Esophagus muscularis mucosa (tissue), 4 donors: ENCODE measurements around the gene REV1. TPM values are rescaled to one million over a fixed set of nuclear protein-coding genes. Genes with fewer than 3 reads are reported as not detected.
A peak's percentile ranks its signal among the peaks of the same experiment; 100 is the strongest.

Experiments
- DNase-seq: peaks from one replicate; pipeline ENCODE4 v3.0.0-alpha.2; 2017; ENCODE audit errors: extremely low spot score
- H3K27ac ChIP-seq, 4 donors: fragments of 200-600 bp; sonication (generic); replicated peaks in 1 of 4; 1 replicate in 3 of 4; 2 replicates in 1 of 4; pipeline ENCODE4 v1.5.1; 2016 to 2019; ENCODE audit warnings: mild to moderate bottlenecking in 1 of 4
- H3K27me3 ChIP-seq, 4 donors: fragments of 200-600 bp; sonication (generic); one replicate each; pipeline versions ENCODE4 v1.5.1 to v1.6.0; 2016 to 2019
- H3K36me3 ChIP-seq, 4 donors: fragments of 200-600 bp; sonication (generic); one replicate each; pipeline ENCODE4 v1.5.1; 2016 to 2019
- H3K4me1 ChIP-seq, 4 donors: fragments of 200-600 bp; sonication (generic); one replicate each; pipeline ENCODE4 v1.5.1; 2016 to 2019
- H3K4me3 ChIP-seq, 4 donors: fragments of 200-600 bp; sonication (generic); 1 replicate in 2 of 4; 2 replicates in 2 of 4; pipeline ENCODE4 v1.5.1; 2016 to 2019; ENCODE audit warnings: mild to moderate bottlenecking in 4 of 4, moderate library complexity in 1 of 4
- H3K9me3 ChIP-seq, 4 donors: fragments of 200-600 bp; sonication (generic); 1 replicate in 3 of 4; 2 replicates in 1 of 4; pipeline ENCODE4 v1.5.1; 2016 to 2019
- EP300 ChIP-seq: sonication (generic); formaldehyde crosslinking; IDR thresholded peaks from one replicate; pipeline ENCODE4 v1.6.1; 2017; ENCODE audit warnings: antibody characterized with exemption
- POLR2A ChIP-seq: fragments of 450-650 bp; IDR thresholded peaks from one replicate; pipeline ENCODE4 v1.6.1; 2017; ENCODE audit warnings: antibody characterized with exemption, moderate library complexity, mild to moderate bottlenecking, low read depth
- POLR2AphosphoS5 ChIP-seq, 2 donors: sonication (generic); formaldehyde crosslinking; IDR thresholded peaks; one replicate each; pipeline ENCODE4 v1.6.1; 2017; ENCODE audit warnings: antibody characterized with exemption in 2 of 2
- WGBS: methylation state at CpG from one replicate; pipeline ENCODE4 v1.1.5; 2018; 5-methylcytosine and 5-hydroxymethylcytosine counted together
- intact Hi-C: fragments of 100-400 bp; cut with DNase I; formaldehyde crosslinking; loops from one replicate; pipeline ENCODE4 v1.15.1; 2023
- total RNA-seq, 4 donors: library from RNA; depleted of rRNA; stranded (reverse); fragments of >200 nt; gene quantifications; one replicate each; pipeline versions ENCODE4 v1.1.0 to v1.2.1, GENCODE V29; 2016
- TF ChIP-seq, protein P1 (sequence below), 3 experiments: fragments of 200-600 bp in 2 of 3; fragments of 450-650 bp in 1 of 3; sonication (generic) in 2 of 3; IDR thresholded peaks; one replicate each; pipeline ENCODE4 v1.5.1; 2017 to 2019; ENCODE audit warnings: antibody characterized with exemption in 3 of 3, mild to moderate bottlenecking in 2 of 3, moderate library complexity in 1 of 3

REV1 gene
- total RNA-seq, 4 donors from 2014 or later: 26.7 to 47.7 (median 31.4) TPM

DNA sequence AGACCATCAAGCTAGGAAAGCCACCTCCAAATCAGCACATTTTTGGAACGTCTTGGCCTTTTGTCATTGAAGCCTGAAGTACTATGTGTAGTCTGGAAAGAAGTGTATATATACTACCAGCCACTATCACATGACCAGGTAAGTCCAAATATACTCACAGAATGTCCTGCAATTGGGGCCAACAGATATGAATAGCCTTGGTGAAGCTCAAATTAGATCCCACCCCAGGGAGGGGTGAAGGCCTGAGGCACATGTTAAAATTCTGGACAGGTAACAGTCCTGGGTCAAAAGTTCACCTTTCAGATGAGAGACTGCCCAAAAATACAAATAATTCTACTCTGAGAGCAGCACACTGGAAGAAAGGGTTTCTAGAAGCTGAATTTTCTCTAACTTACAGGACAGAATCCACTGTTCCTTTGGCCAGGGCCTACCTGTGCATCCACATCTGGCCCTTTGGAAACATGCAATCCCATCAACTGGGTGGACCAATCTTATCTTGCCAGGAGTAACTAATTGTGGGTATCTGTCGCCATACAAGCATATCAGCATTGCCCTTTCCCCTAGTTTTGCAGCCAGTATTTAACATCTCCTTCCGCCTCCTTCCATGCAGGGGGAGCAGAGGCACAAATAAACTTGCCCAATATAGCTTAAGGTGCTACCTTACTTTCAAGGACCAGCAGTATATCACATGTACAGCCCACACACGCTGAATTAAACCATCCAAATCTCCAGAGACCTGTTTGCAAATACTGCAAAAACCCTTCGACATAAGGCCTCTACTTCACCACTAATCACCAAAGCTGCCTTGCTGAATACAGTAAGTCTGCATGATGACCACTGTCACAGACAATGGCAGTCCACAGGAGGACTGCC, 84.8 kb downstream of the REV1 start:
- intact Hi-C loops: no loop called here
- TF ChIP-seq, protein P1, sequence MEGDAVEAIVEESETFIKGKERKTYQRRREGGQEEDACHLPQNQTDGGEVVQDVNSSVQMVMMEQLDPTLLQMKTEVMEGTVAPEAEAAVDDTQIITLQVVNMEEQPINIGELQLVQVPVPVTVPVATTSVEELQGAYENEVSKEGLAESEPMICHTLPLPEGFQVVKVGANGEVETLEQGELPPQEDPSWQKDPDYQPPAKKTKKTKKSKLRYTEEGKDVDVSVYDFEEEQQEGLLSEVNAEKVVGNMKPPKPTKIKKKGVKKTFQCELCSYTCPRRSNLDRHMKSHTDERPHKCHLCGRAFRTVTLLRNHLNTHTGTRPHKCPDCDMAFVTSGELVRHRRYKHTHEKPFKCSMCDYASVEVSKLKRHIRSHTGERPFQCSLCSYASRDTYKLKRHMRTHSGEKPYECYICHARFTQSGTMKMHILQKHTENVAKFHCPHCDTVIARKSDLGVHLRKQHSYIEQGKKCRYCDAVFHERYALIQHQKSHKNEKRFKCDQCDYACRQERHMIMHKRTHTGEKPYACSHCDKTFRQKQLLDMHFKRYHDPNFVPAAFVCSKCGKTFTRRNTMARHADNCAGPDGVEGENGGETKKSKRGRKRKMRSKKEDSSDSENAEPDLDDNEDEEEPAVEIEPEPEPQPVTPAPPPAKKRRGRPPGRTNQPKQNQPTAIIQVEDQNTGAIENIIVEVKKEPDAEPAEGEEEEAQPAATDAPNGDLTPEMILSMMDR (IDR thresholded peaks at IDR 0.05): no peak
- TF ChIP-seq EP300 (no peak), POLR2A (no peak), POLR2AphosphoS5 (IDR thresholded peaks at IDR 0.05) (no peak)
- 94% methylated on average over 5 of the region's 5 CpGs for WGBS
- no peak for DNase-seq
- Histone ChIP-seq H3K36me3 (peaks cover 51 to 93% (median 69%) of the 10 kb centered on the region in 4 donors), H3K27ac (no peak overlapping the region), H3K4me3 (no peak overlapping the region), H3K9me3 (no peaks in the 10 kb centered on the region), H3K27me3 (no peaks in the 10 kb centered on the region), H3K4me1 (peaks cover 0 to 8% (median 3%) of the 10 kb centered on the region in 4 donors)

DNA sequence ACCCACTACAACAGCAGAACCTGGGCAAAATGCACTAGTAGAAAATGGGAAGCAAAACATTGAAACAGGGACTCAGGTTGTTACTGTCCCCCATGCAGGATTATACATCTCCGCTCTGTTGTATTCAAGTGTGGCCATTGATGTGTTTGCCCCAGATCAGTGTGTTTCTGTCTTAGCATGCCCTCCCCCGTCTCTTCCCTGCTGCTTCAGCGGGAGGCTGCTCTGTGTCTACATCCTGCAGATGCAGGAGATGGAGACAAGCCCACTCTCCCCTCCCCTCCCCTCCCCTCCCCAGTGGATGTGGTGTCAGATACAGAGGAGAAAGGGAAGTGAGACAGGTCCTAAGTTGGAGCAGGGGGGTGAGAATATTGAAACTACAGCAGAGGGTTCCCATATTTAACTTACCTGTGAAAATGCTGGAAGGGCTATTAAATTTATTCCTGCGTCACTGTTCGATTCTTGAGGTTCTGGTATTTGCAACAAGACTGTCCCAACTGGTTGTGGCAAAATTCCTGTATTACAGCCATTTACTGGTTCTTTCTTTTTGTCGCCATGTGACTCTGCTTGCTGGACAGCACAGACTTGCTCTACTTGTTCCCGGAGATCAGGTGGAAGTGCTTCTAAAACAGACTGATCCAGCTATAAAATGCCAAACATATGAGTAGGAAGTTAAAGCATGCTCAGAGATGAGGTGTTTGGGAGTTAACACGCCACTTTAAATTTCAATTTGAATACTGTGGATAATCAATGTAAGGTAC, 85.6 kb downstream of the REV1 start:
- intact Hi-C loops: no loop called here
- Histone ChIP-seq H3K4me1 (peaks cover 0 to 8% (median 5%) of the 10 kb centered on the region in 4 donors), H3K27ac (no peak overlapping the region), H3K36me3 (peaks cover 57 to 93% (median 70%) of the 10 kb centered on the region in 4 donors), H3K27me3 (no peaks in the 10 kb centered on the region), H3K4me3 (no peak overlapping the region), H3K9me3 (no peaks in the 10 kb centered on the region)
- no peak for DNase-seq
- TF ChIP-seq POLR2AphosphoS5 (IDR thresholded peaks at IDR 0.05): no peak
- no peak for TF ChIP-seq POLR2A
- TF ChIP-seq, protein P1 (IDR thresholded peaks at IDR 0.05): no peak
- TF ChIP-seq EP300: no peak
- 82% methylated on average over 8 of the region's 8 CpGs for WGBS

DNA sequence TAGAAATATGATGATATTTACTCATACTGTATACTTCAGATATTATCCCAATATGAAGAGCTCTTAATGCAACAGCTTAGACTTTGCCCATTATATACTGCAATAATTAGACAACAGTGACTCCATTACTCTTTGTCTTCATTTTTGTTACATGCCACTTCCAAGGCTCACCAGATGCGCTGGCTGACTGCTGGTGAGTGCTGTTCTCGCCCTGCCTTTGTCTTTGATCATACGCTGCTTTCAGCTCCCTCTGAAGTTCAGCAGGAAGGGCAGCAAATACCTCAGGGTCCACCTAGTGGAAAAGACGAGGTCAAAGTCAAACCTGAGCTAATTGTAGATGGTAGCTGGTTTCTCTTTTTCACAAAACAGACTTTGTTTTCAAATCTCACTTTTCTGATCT, 86.3 kb downstream of the REV1 start:
- Histone ChIP-seq H3K36me3 (peaks cover 62 to 96% (median 77%) of the 10 kb centered on the region in 4 donors), H3K27ac (no peak overlapping the region), H3K4me3 (no peak overlapping the region), H3K9me3 (no peaks in the 10 kb centered on the region), H3K4me1 (peaks cover 0 to 9% (median 7%) of the 10 kb centered on the region in 4 donors), H3K27me3 (no peaks in the 10 kb centered on the region)
- TF ChIP-seq POLR2A (peak; percentile 2), POLR2AphosphoS5 (IDR thresholded peaks at IDR 0.05) (no peak)
- WGBS: 72% methylated on average over 4 of the region's 4 CpGs
- intact Hi-C loops: no loop called here
- DNase-seq: no peak

DNA sequence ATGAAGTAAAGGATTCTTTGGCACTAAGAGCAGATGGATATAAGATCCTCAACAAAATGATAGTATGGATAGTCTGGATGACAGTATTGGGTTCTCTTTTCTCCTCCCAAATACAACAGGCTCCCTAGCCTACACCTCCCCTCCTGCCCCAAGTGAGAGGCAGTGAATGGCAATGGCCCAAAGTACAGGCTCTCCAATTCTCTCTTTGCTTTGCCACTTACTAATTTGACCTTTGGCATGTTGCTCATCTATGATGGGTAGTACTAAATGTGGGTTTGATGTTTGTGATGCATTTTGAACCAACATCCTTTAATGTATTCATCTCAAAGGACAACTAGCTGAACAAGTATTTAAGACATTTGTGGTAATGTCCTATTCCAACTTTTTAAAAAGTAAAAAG, 86.7 kb downstream of the REV1 start:
- no peak for DNase-seq
- no peaks in the 10 kb centered on the region for H3K9me3 ChIP-seq
- H3K4me3 ChIP-seq: no peak overlapping the region
- TF ChIP-seq POLR2AphosphoS5 (IDR thresholded peaks at IDR 0.05): peak in 1 of 2 donors; percentile 7
- TF ChIP-seq, protein P1 (IDR thresholded peaks at IDR 0.05): no peak
- TF ChIP-seq EP300: no peak
- no peak for TF ChIP-seq POLR2A
- H3K4me1 ChIP-seq: peaks cover 0 to 9% (median 7%) of the 10 kb centered on the region in 4 donors
- H3K36me3 ChIP-seq: peaks cover 62 to 98% (median 82%) of the 10 kb centered on the region in 4 donors
- H3K27me3 ChIP-seq: no peaks in the 10 kb centered on the region
- no peak overlapping the region for H3K27ac ChIP-seq
- intact Hi-C loops: no loop called here

DNA sequence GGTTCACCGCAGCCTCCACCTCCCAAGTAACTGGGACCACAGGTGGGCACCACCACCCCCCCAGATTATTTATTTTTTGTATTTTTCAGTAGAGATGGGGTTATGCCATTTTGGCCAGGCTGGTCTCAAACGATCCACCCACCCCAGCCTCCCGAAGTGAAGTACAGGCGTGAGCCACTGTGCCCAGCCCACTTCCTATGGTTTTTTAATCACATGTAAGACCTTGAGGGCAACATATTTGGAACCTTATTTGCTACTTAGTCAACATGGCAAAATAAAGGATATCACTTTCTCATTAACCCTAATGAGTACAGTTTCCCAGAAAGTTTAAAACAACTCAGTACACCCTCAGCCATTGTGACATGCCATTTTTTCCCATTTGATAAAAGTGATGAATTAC, 88.0 kb downstream of the REV1 start:
- H3K4me3 ChIP-seq: no peak overlapping the region
- intact Hi-C loops: no loop called here
- H3K27ac ChIP-seq: no peak overlapping the region
- no peak for DNase-seq
- WGBS: 89% methylated on average over 4 of the region's 4 CpGs
- peaks cover 0 to 17% (median 7%) of the 10 kb centered on the region in 4 donors for H3K4me1 ChIP-seq
- no peaks in the 10 kb centered on the region for H3K9me3 ChIP-seq
- TF ChIP-seq EP300 (no peak), POLR2A (no peak), POLR2AphosphoS5 (IDR thresholded peaks at IDR 0.05) (no peak)
- TF ChIP-seq, protein P1 (IDR thresholded peaks at IDR 0.05): no peak
- H3K27me3 ChIP-seq: no peaks in the 10 kb centered on the region
- peaks cover 72 to 100% (median 88%) of the 10 kb centered on the region in 4 donors for H3K36me3 ChIP-seq
